A549 (cell line): ENCODE results near the gene NTMT2.

Experiments
- CTCF ChIP-seq: fragments of >200 bp; sonication (Bioruptor Twin); formaldehyde crosslinking; IDR thresholded peaks from 3 replicates; pipeline ENCODE4 v1.5.1; 2016
- EP300 ChIP-seq, 2 experiments: fragments of >200 bp; sonication (Bioruptor Twin); formaldehyde crosslinking; IDR thresholded peaks; 2 replicates in 1 of 2; 3 replicates in 1 of 2; pipeline ENCODE4 v1.6.1; 2016 to 2017
- KDM1A ChIP-seq: fragments of 200-600 bp; sonication (generic); IDR thresholded peaks from 2 replicates; pipeline ENCODE4 v1.6.1; 2016; ENCODE audit warnings: low read depth, mild to moderate bottlenecking
- MAFK ChIP-seq: fragments of 450-650 bp; IDR thresholded peaks from 2 replicates; pipeline ENCODE4 v1.6.1; 2014; ENCODE audit not compliant: partially characterized antibody
- NR3C1 ChIP-seq: fragments of >200 bp; sonication (Bioruptor Twin); formaldehyde crosslinking; IDR thresholded peaks from 3 replicates; pipeline ENCODE4 v1.6.1; 2017

- TF ChIP-seq KDM1A, result no peak
- TF ChIP-seq EP300 (IDR thresholded peaks at IDR 0.05), result no peak
- no peak for TF ChIP-seq MAFK
- TF ChIP-seq NR3C1, result no peak
- no peak for TF ChIP-seq CTCF
Observed at GRCh38 chr1:170194451-170194850, 48.7 kb downstream of the NTMT2 start.
